B cell (primary cell): ENCODE results near the gene PRDX3. TPM values are rescaled to one million over a fixed set of nuclear protein-coding genes. Genes with fewer than 3 reads are reported as not detected.
A peak's percentile ranks its signal among the peaks of the same experiment; 100 is the strongest.

Experiments used
- ATAC-seq: fragments of 200-7000 bp; cut with Tn5 transposase; one replicate; pipeline ENCODE4 v1.10.0; 2021; ENCODE audit warnings: low read depth, mild to moderate bottlenecking, moderate number of reproducible peaks, moderate library complexity
- CTCF ChIA-PET: fragments of 350-600 bp; sonication (Branson Sonifier 250); formaldehyde crosslinking; loops from one replicate; lab custom pipeline; 2021; ENCODE audit warnings: antibody characterized with exemption, inconsistent platforms; lab: Charles Lee
- POLR2A ChIA-PET: fragments of 350-600 bp; sonication (Branson Sonifier 250); formaldehyde crosslinking; loops from one replicate; lab custom pipeline; 2021; ENCODE audit warnings: antibody characterized with exemption; lab: Charles Lee
- DNase-seq: peaks from one replicate; pipeline ENCODE4 v3.0.0; 2013
- H2AFZ ChIP-seq: 2 replicates; pipeline ENCODE4 v1.6.1; 2012; ENCODE audit warnings: mild to moderate bottlenecking, low read depth, low read length; ENCODE audit not compliant: insufficient read depth, poor library complexity, severe bottlenecking
- H3K27ac ChIP-seq, 2 donors: 1 replicate in 1 of 2; 2 replicates in 1 of 2; pipeline ENCODE4 v1.5.1; 2012 to 2013; ENCODE audit warnings: low read length in 2 of 2, mild to moderate bottlenecking in 2 of 2, moderate library complexity in 1 of 2
- H3K27me3 ChIP-seq, 4 experiments: fragments of 200-600 bp in 1 of 4; sonication (generic) in 1 of 4; replicated peaks in 1 of 4; 1 replicate in 2 of 4; 2 replicates in 2 of 4; pipeline versions ENCODE4 v1.6.1 to v1.7.0; 2013 to 2016; ENCODE audit warnings: low read length in 3 of 4, mild to moderate bottlenecking in 2 of 4, mixed read lengths in 1 of 4, moderate library complexity in 1 of 4; ENCODE audit not compliant: insufficient read depth in 4 of 4, control insufficient read depth in 3 of 4; ENCODE audit errors: control extremely low read depth in 1 of 4
- H3K36me3 ChIP-seq, 2 experiments: replicated peaks in 1 of 2; 1 replicate in 1 of 2; 2 replicates in 1 of 2; pipeline versions ENCODE4 v1.6.1 to v1.7.1; 2013; ENCODE audit warnings: low read length in 1 of 2; ENCODE audit not compliant: insufficient read depth in 2 of 2, control insufficient read depth in 1 of 2; ENCODE audit errors: control extremely low read depth in 1 of 2, extremely low read depth in 1 of 2
- H3K4me1 ChIP-seq, 2 donors: fragments of 200-600 bp in 1 of 2; sonication (generic) in 1 of 2; 1 replicate in 1 of 2; 2 replicates in 1 of 2; pipeline versions ENCODE4 v1.5.1 to v1.6.1; 2013 to 2017; ENCODE audit warnings: low read length in 2 of 2; ENCODE audit not compliant: control insufficient read depth in 2 of 2, insufficient read depth in 2 of 2
- H3K4me2 ChIP-seq: replicated peaks from 2 replicates; pipeline ENCODE3; 2012; ENCODE audit warnings: mild to moderate bottlenecking, low read depth, low read length; ENCODE audit not compliant: poor library complexity, severe bottlenecking
- H3K4me3 ChIP-seq, 5 experiments: fragments of 200-600 bp in 1 of 5; sonication (generic) in 1 of 5; 1 replicate in 3 of 5; 2 replicates in 2 of 5; pipeline versions ENCODE4 v1.5.1 to v1.7.0; 2011 to 2016; ENCODE audit warnings: low read length in 4 of 5, mild to moderate bottlenecking in 4 of 5, low read depth in 2 of 5, control low read depth in 1 of 5, moderate library complexity in 1 of 5; ENCODE audit not compliant: insufficient read depth in 1 of 5; ENCODE audit errors: control extremely low read depth in 1 of 5, extremely low read depth in 1 of 5
- H3K79me2 ChIP-seq: fragments of 200-600 bp; sonication (generic); one replicate; pipeline ENCODE4 v1.6.0; 2016; ENCODE audit warnings: low read length; ENCODE audit not compliant: control insufficient read depth, insufficient read depth
- H3K9ac ChIP-seq: fragments of 200-600 bp; sonication (generic); 2 replicates; pipeline ENCODE4 v1.6.1; 2017; ENCODE audit warnings: mild to moderate bottlenecking, low read length, moderate library complexity
- H3K9me3 ChIP-seq, 3 donors: one replicate each; pipeline versions ENCODE4 v1.6.1 to v1.7.1; 2013; ENCODE audit warnings: low read length in 2 of 3; ENCODE audit not compliant: control insufficient read depth in 2 of 3, insufficient read depth in 1 of 3; ENCODE audit errors: control extremely low read depth in 1 of 3
- H4K20me1 ChIP-seq: 2 replicates; pipeline ENCODE4 v1.6.0; 2012; ENCODE audit warnings: mild to moderate bottlenecking, low read length; ENCODE audit not compliant: insufficient read depth, control insufficient read depth, poor library complexity, severe bottlenecking
- H3K27ac Mint-ChIP-seq: one replicate; pipeline ENCODE4 v1.8.0; 2021; ENCODE audit warnings: mixed read lengths
- H3K27me3 Mint-ChIP-seq: one replicate; pipeline ENCODE4 v1.8.0; 2021; ENCODE audit warnings: mixed read lengths
- H3K4me1 Mint-ChIP-seq: one replicate; pipeline ENCODE4 v1.8.0; 2021; ENCODE audit warnings: mixed read lengths
- H3K4me3 Mint-ChIP-seq: one replicate; pipeline ENCODE4 v1.8.0; 2021; ENCODE audit warnings: mixed read lengths
- H3K9me3 Mint-ChIP-seq: one replicate; pipeline ENCODE4 v1.8.0; 2022; ENCODE audit warnings: mixed read lengths; ENCODE audit not compliant: insufficient read depth
- EZH2 ChIP-seq: IDR thresholded peaks from 2 replicates; pipeline ENCODE4 v1.6.1; 2012; ENCODE audit warnings: borderline replicate concordance, low read depth, mild to moderate bottlenecking, moderate library complexity, low read length; ENCODE audit not compliant: insufficient read depth, poor library complexity, severe bottlenecking
- WGBS: methylation state at CpG from one replicate; pipeline ENCODE4 v1.1.5; 2013; ENCODE audit warnings: missing lambda C conversion rate; ENCODE audit not compliant: insufficient coverage; 5-methylcytosine and 5-hydroxymethylcytosine counted together
- intact Hi-C: fragments of 100-400 bp; cut with micrococcal nuclease; formaldehyde crosslinking; loops from one replicate; pipeline ENCODE4 v1.10.0; 2022
- polyA plus RNA-seq: library from polyadenylated mRNA; depleted of rRNA; stranded (reverse); fragments of >200 nt; gene quantifications from 2 replicates; pipeline ENCODE4 v1.2.3, GENCODE V29; 2012
- total RNA-seq, 2 donors: library from RNA; stranded (reverse); fragments of 120-200 nt in 1 of 2; gene quantifications; 1 replicate in 1 of 2; 2 replicates in 1 of 2; pipeline versions ENCODE4 v1.2.3 to v1.2.4, GENCODE V29; 2013 to 2022
- TF ChIP-seq, protein P1 (sequence below): fragments of 200-600 bp; IDR thresholded peaks from one replicate; pipeline ENCODE4 v1.8.0; 2022; ENCODE audit warnings: antibody characterized with exemption, mild to moderate bottlenecking

The PRDX3 gene
- total and polyA plus RNA-seq, 2 donors (not counting 1 experiment from before 2014, with no cell fraction given): 18.0 to 36.3 TPM

DNA sequence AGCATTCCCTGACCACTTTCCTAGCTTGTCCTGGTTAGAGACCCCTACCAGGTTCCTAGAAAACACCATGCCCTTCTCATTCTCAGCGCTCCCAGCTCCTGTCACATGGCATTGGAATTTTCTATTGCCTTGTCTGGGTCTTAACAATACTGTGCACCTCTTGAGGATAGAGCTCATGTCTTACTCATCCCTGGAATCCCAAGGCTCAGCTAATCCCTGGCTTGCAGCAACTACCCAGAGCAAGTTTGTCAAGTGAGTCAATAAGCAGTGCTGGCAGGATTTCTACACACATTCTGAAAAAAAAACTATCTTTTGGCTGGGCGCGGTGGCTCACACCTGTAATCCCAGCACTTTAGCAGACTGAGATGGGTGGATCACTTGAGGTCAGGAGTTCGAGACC lies 11.7 kb upstream of the PRDX3 start:
- no peak for ATAC-seq
- 100% methylated on average over 1 of the region's 4 CpGs for WGBS
- H3K9me3 ChIP-seq: no peaks in the 10 kb centered on the region
- ChIA-PET POLR2A (interaction anchor here (0.6 kb wide), 1 partner anchor 10 kb away, joined by 4 read pairs; no protein-coding TSS in a partner anchor), CTCF (interaction anchor here (0.7 to 3.1 kb wide), 6 partner anchors 9 to 299 kb away, joined by 3 to 14 read pairs (median 6); partner anchors contain the start of gene GRK5)
- no peak overlapping the region for H3K4me2 ChIP-seq
- no peaks in the 10 kb centered on the region for H3K27me3 ChIP-seq
- intact Hi-C loops: no loop called here
- DNase-seq: no peak
- H2AFZ ChIP-seq: no peak overlapping the region
- TF ChIP-seq EZH2: no peak
- TF ChIP-seq, protein P1, sequence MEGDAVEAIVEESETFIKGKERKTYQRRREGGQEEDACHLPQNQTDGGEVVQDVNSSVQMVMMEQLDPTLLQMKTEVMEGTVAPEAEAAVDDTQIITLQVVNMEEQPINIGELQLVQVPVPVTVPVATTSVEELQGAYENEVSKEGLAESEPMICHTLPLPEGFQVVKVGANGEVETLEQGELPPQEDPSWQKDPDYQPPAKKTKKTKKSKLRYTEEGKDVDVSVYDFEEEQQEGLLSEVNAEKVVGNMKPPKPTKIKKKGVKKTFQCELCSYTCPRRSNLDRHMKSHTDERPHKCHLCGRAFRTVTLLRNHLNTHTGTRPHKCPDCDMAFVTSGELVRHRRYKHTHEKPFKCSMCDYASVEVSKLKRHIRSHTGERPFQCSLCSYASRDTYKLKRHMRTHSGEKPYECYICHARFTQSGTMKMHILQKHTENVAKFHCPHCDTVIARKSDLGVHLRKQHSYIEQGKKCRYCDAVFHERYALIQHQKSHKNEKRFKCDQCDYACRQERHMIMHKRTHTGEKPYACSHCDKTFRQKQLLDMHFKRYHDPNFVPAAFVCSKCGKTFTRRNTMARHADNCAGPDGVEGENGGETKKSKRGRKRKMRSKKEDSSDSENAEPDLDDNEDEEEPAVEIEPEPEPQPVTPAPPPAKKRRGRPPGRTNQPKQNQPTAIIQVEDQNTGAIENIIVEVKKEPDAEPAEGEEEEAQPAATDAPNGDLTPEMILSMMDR: no peak
- H3K4me1 ChIP-seq: peaks cover 8 to 10% of the 10 kb centered on the region in 2 donors
- H4K20me1 ChIP-seq: no peaks in the 10 kb centered on the region
- peaks cover 11% of the 10 kb centered on the region for H3K4me1 Mint-ChIP-seq
- H3K27me3 Mint-ChIP-seq: no peaks in the 10 kb centered on the region
- no peak overlapping the region for H3K4me3 ChIP-seq
- H3K4me3 Mint-ChIP-seq: no peak overlapping the region
- H3K9me3 Mint-ChIP-seq: no peaks in the 10 kb centered on the region
- H3K36me3 ChIP-seq: no peaks in the 10 kb centered on the region
- H3K27ac ChIP-seq: no peak overlapping the region
- no peak overlapping the region for H3K9ac ChIP-seq
- H3K79me2 ChIP-seq: no peaks in the 10 kb centered on the region
- H3K27ac Mint-ChIP-seq: no peak overlapping the region

DNA sequence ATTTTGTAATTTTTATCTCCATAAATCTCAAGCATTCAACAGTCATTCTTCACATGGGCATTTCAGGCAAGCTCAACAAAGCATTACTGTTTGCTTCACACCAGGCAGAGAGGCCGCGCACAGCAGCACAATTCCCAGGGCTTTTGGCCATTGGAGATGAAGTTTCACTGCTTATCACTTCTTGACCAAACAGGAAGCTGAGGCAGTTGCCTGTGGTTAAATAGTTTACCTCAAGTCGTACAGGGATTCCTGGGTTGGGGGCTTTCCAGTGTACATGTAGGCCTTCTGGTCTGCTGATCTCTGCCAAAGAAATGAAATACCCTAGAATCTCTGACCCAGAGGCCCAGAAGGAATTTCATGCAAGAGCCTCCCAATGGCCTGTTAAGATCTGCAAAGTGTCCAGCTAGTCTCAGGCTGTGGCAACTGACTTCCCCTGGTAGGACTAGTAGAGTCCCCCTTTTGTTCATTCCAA lies 11.2 kb upstream of the PRDX3 start:
- Mint-ChIP-seq H3K4me1 (peaks cover 11% of the 10 kb centered on the region), H3K27ac (peak overlapping the region; percentile 41), H3K27me3 (no peaks in the 10 kb centered on the region), H3K9me3 (no peaks in the 10 kb centered on the region), H3K4me3 (no peak overlapping the region)
- ChIA-PET CTCF (interaction anchor here (0.7 to 3.1 kb wide), 6 partner anchors 9 to 255 kb away, joined by 3 to 14 read pairs (median 6); partner anchors contain the start of gene GRK5), POLR2A (interaction anchor here (0.6 kb wide), 2 partner anchors 9 to 536 kb away, joined by 4 read pairs; partner anchors contain the start of gene INPP5F)
- no peak for TF ChIP-seq EZH2
- TF ChIP-seq, protein P1: no peak
- Histone ChIP-seq H3K4me3 (no peak overlapping the region), H3K4me2 (peak overlapping the region; percentile 13), H3K9ac (no peak overlapping the region), H3K4me1 (peaks cover 8 to 10% of the 10 kb centered on the region in 2 donors), H4K20me1 (no peaks in the 10 kb centered on the region), H3K36me3 (no peaks in the 10 kb centered on the region), H2AFZ (no peak overlapping the region), H3K27me3 (no peaks in the 10 kb centered on the region), H3K27ac (no peak overlapping the region), H3K79me2 (no peaks in the 10 kb centered on the region), H3K9me3 (no peaks in the 10 kb centered on the region)
- DNase-seq (peak; percentile 47), ATAC-seq (no peak)
- WGBS: 0% methylated on average over 1 of the region's 3 CpGs
- intact Hi-C loops: no loop called here
